ENCODE measurements around the gene CUBN. TPM values are rescaled to one million over a fixed set of nuclear protein-coding genes. Genes with fewer than 3 reads are reported as not detected.

The CUBN gene
- total and polyA plus RNA-seq, 10 of the 15 experiments (the other 5 are each of a cell fraction or from before 2014, with no cell fraction given), result under 0.01 to 0.14 (median 0.02) TPM; not detected in 6

DNA sequence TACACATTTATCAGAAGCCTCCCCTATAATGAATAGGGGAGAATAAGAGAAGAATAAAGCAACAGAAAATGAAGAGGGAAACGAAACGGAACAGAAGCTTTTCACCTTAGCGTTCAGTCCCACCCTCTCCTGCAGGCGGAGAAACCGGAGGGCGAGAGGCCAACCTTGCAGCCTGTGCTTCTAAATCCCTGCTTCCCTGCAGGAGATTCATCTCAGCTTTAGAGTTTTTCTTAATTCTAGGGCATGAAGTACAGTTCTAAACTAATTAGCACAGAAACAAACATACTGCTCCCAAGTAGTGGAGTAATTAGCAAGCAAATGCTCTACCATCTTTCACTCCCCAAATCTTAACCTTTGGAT lies 107.2 kb downstream of the CUBN start (continued):
- TF ChIP-seq SMAD5 (IDR thresholded peaks at IDR 0.05; ENCODE audit: low read depth) (no peak), FOS (IDR thresholded peaks at IDR 0.05; ENCODE audit: borderline replicate concordance, extremely low read depth, insufficient read length) (no peak), JUNB (IDR thresholded peaks at IDR 0.05) (no peak), STAT3 (IDR thresholded peaks at IDR 0.05; ENCODE audit: low read depth, low read length) (no peak), TBL1XR1 (IDR thresholded peaks at IDR 0.05; ENCODE audit: low read depth, low read length) (no peak), NBN (IDR thresholded peaks at IDR 0.05) (no peak), PML (IDR thresholded peaks at IDR 0.05; ENCODE audit: low read length) (no peak), RAD21 (IDR thresholded peaks at IDR 0.05; ENCODE audit: insufficient read depth, low read depth, low read length) (no peak), EP300 (IDR thresholded peaks at IDR 0.05; ENCODE audit: borderline replicate concordance in 1 of 2, control insufficient read depth in 1 of 2, low read depth in 2 of 2, low read length in 2 of 2) (no peak), CHD2 (IDR thresholded peaks at IDR 0.05; ENCODE audit: borderline replicate concordance, low read depth, low read length) (no peak)
- TF ChIP-seq, protein P1, sequence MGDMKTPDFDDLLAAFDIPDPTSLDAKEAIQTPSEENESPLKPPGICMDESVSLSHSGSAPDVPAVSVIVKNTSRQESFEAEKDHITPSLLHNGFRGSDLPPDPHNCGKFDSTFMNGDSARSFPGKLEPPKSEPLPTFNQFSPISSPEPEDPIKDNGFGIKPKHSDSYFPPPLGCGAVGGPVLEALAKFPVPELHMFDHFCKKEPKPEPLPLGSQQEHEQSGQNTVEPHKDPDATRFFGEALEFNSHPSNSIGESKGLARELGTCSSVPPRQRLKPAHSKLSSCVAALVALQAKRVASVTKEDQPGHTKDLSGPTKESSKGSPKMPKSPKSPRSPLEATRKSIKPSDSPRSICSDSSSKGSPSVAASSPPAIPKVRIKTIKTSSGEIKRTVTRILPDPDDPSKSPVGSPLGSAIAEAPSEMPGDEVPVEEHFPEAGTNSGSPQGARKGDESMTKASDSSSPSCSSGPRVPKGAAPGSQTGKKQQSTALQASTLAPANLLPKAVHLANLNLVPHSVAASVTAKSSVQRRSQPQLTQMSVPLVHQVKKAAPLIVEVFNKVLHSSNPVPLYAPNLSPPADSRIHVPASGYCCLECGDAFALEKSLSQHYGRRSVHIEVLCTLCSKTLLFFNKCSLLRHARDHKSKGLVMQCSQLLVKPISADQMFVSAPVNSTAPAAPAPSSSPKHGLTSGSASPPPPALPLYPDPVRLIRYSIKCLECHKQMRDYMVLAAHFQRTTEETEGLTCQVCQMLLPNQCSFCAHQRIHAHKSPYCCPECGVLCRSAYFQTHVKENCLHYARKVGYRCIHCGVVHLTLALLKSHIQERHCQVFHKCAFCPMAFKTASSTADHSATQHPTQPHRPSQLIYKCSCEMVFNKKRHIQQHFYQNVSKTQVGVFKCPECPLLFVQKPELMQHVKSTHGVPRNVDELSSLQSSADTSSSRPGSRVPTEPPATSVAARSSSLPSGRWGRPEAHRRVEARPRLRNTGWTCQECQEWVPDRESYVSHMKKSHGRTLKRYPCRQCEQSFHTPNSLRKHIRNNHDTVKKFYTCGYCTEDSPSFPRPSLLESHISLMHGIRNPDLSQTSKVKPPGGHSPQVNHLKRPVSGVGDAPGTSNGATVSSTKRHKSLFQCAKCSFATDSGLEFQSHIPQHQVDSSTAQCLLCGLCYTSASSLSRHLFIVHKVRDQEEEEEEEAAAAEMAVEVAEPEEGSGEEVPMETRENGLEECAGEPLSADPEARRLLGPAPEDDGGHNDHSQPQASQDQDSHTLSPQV (IDR thresholded peaks at IDR 0.05), result no peak
- TF ChIP-seq, protein P2, sequence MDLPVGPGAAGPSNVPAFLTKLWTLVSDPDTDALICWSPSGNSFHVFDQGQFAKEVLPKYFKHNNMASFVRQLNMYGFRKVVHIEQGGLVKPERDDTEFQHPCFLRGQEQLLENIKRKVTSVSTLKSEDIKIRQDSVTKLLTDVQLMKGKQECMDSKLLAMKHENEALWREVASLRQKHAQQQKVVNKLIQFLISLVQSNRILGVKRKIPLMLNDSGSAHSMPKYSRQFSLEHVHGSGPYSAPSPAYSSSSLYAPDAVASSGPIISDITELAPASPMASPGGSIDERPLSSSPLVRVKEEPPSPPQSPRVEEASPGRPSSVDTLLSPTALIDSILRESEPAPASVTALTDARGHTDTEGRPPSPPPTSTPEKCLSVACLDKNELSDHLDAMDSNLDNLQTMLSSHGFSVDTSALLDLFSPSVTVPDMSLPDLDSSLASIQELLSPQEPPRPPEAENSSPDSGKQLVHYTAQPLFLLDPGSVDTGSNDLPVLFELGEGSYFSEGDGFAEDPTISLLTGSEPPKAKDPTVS (IDR thresholded peaks at IDR 0.05; ENCODE audit: low read depth, low read length), result no peak

Measured in GM12878 (cell line).